NT2/D1 (cell line): ENCODE data around the gene TET1.
"Not testable (repeated sequence)": the region's sequence is repeated elsewhere in the genome, so short reads cannot be mapped to it uniquely, and the experiment has no call there.

ENCODE experiments used
- DNase-seq: peaks from one replicate; pipeline ENCODE4 v3.0.0-alpha.2; 2011; ENCODE audit warnings: low read depth, low spot score
- H3K27me3 ChIP-seq: 2 replicates; pipeline ENCODE4 v1.6.0; 2011; ENCODE audit warnings: mild to moderate bottlenecking; ENCODE audit not compliant: insufficient read length, insufficient read depth
- H3K36me3 ChIP-seq: 2 replicates; pipeline ENCODE4 v1.6.1; 2011; ENCODE audit warnings: mild to moderate bottlenecking, low read length, mixed read lengths; ENCODE audit not compliant: insufficient read depth, insufficient read length
- H3K4me1 ChIP-seq: 2 replicates; pipeline ENCODE4 v1.5.1; 2011; ENCODE audit not compliant: insufficient read depth, insufficient read length
- H3K4me3 ChIP-seq: 2 replicates; pipeline ENCODE4 v1.5.1; 2011; ENCODE audit warnings: low read depth; ENCODE audit not compliant: insufficient read length
- H3K9ac ChIP-seq: 2 replicates; pipeline ENCODE4 v1.6.0; 2011; ENCODE audit warnings: low read depth; ENCODE audit not compliant: insufficient read length
- H3K9me3 ChIP-seq: 2 replicates; pipeline ENCODE4 v1.5.1; 2011; ENCODE audit warnings: mild to moderate bottlenecking, low read length; ENCODE audit not compliant: insufficient read depth
- SUZ12 ChIP-seq: IDR thresholded peaks from 2 replicates; pipeline ENCODE4 v1.6.1; 2011; ENCODE audit not compliant: insufficient read length, insufficient read depth; ENCODE audit errors: extremely low read depth
- YY1 ChIP-seq: IDR thresholded peaks from 2 replicates; pipeline ENCODE4 v1.6.1; 2011; ENCODE audit not compliant: insufficient read length, insufficient read depth
- ZNF274 ChIP-seq: IDR thresholded peaks from 2 replicates; pipeline ENCODE4 v1.6.1; 2011; ENCODE audit warnings: mild to moderate bottlenecking, low read depth, low read length

Gene TET1

DNA sequence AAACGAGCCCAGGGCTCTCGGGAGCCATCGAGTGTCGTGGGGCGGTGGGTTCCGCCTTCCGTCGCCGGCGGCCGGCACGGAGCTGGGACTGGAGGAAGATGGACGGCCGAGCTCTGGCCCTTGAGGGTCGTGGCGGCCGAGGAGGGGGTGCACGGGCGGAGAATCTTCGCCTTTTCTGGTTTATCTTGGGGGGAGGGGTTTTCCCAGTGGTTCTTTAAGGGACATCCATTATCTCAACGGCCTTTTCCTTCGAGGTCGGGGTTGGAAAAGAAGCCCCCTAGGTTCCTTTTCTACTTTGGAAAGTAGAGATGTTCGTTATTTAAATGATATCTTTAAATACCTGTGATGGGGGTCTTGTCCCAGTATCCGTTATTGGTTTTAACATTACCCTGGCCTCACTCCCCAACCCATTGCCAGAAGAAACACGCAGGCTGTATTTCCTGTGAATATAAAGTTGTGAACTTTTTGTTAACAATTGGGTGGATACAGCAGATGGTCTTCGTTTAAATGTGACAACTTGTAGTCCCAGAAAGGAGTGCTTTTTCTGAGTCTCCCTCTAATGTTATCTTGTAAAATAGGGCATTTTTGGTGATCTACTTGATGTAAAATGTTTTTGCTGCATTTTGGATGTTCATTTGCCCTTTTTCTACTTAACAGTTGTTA lies 161.7 kb downstream of the TET1 start:
- no peaks in the 10 kb centered on the region for H3K4me1 ChIP-seq
- H3K4me3 ChIP-seq = peak overlapping the region; percentile 82
- TF ChIP-seq SUZ12 (no peak), YY1 (no peak), ZNF274 (no peak)
- no peaks in the 10 kb centered on the region for H3K27me3 ChIP-seq
- H3K9ac ChIP-seq = peak overlapping the region; percentile 95
- H3K36me3 ChIP-seq = peaks cover 26% of the 10 kb centered on the region
- H3K9me3 ChIP-seq = no peaks in the 10 kb centered on the region
- DNase-seq = peak; percentile 3

DNA sequence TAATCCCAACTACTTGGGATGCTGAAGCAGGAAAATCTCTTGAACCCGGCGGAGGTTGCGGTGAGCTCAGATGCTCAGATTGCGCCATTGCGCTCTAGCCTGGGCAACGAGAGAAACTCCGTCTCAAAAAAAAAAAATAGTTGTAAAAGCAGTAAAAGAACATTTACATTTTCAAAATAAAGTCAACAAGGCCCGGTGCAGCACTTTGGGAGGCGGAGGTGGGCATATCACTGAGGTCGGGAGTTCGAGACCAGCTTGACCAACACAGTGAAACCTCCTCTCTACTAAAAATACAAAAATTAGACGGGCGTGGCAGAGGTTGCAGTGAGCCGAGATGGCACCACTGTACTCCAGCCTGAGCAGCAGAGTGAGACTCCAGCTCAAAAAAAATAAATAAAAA lies 164.9 kb downstream of the TET1 start:
- no peaks in the 10 kb centered on the region for H3K9me3 ChIP-seq
- H3K4me1 ChIP-seq = no peaks in the 10 kb centered on the region
- H3K4me3 ChIP-seq = no peak overlapping the region
- H3K36me3 ChIP-seq = peaks cover 51% of the 10 kb centered on the region
- TF ChIP-seq ZNF274 = no peak
- TF ChIP-seq SUZ12 = no peak
- TF ChIP-seq YY1 = no peak
- no peak for DNase-seq
- H3K27me3 ChIP-seq = no peaks in the 10 kb centered on the region
- no peak overlapping the region for H3K9ac ChIP-seq

DNA sequence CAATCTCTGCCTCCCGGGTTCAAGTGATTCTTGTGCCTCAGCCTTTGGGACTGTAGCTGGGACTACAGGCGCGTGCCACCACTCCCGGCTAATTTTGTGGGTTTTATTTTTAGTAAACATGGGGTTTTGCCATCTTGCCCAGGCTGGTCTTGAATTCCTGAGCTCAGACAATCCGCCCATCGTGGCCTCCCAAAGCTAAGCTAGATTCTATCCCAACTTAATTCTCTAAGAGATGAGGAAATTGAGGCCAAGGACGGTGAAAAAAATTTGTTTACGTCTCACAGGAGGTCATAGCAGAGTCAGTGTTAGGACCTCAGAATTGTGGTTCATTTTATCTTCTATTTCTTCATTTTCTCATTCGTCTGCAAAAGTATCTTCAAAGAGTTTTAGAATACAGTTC lies 167.0 kb downstream of the TET1 start:
- H3K4me1 ChIP-seq = no peaks in the 10 kb centered on the region
- DNase-seq = no peak
- H3K27me3 ChIP-seq = no peaks in the 10 kb centered on the region
- TF ChIP-seq YY1 (no peak), ZNF274 (no peak), SUZ12 (no peak)
- H3K9me3 ChIP-seq = no peaks in the 10 kb centered on the region
- H3K36me3 ChIP-seq = peaks cover 70% of the 10 kb centered on the region
- no peak overlapping the region for H3K9ac ChIP-seq
- H3K4me3 ChIP-seq = no peak overlapping the region

DNA sequence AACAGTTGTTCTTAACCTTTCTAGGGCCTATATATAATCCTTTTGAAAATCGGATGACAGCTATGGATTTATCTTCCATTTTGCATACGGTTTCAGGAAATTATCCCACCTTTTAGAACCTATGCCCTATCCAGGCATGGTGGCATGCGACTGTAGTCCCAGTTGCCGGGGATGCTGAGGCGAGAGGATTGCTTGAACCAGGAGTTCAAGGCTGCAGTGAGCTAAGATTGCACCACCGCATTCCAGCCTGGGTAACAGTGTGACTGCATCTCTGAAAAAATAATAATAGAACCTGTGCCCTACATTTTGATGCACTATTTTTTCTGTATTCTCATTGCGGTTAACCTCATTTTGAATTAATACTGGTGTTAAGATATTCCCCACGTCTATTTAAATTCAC lies 172.5 kb downstream of the TET1 start:
- no peak for DNase-seq
- TF ChIP-seq SUZ12 = no peak
- TF ChIP-seq YY1 = no peak
- TF ChIP-seq ZNF274 = no peak
- Histone ChIP-seq H3K9me3 (no peaks in the 10 kb centered on the region), H3K27me3 (no peaks in the 10 kb centered on the region), H3K9ac (no peak overlapping the region), H3K4me3 (no peak overlapping the region), H3K4me1 (no peaks in the 10 kb centered on the region), H3K36me3 (peaks cover 85% of the 10 kb centered on the region)

DNA sequence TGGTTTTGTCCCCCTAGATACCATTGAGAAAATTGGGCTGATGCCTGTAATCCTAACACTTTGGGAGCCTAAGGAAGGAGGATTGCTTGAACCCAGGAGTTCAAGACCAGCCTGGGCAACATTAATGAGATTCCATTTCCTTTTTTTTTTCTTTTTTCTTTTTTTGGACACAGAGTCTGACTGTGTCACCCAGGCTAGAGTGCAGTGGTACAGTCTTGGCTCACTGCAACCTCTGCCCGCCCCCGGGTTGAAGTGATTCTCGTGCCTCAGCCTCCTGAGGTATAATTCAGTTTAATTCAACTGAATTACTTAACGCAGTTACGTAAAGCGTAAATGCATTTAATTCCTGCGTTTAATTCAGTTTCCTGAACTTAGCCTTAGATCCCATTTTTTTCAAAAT lies 174.2 kb downstream of the TET1 start:
- no peak for DNase-seq
- H3K4me1 ChIP-seq = no peaks in the 10 kb centered on the region
- no peaks in the 10 kb centered on the region for H3K9me3 ChIP-seq
- H3K9ac ChIP-seq = no peak overlapping the region
- peaks cover 90% of the 10 kb centered on the region for H3K36me3 ChIP-seq
- H3K4me3 ChIP-seq = no peak overlapping the region
- TF ChIP-seq YY1 = no peak
- no peak for TF ChIP-seq ZNF274
- no peak for TF ChIP-seq SUZ12
- H3K27me3 ChIP-seq = no peaks in the 10 kb centered on the region

DNA sequence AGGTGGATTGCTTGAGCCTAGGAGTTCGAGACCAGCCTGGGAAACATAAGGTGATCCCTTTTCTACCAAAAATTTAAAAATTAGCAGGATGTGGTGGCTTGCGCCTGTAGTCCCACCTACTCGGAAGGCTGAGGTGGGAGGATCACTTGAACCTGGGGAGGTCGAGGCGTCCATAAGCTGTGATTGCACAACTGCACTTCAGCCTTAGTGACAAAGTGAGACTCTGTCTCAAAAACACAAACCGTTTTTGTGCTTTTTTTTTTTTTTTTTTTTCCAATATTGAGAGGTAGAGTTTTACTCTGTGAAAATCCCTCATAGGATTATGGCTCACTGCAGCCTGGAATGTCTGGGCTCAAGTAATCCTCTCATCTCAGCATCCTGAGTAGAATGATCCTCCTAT lies 175.0 kb downstream of the TET1 start:
- H3K9me3 ChIP-seq = no peaks in the 10 kb centered on the region
- no peaks in the 10 kb centered on the region for H3K4me1 ChIP-seq
- TF ChIP-seq YY1 (no peak), SUZ12 (no peak), ZNF274 (no peak)
- H3K4me3 ChIP-seq = no peak overlapping the region
- DNase-seq = no peak
- H3K27me3 ChIP-seq = no peaks in the 10 kb centered on the region
- H3K9ac ChIP-seq = no peak overlapping the region
- H3K36me3 ChIP-seq = peaks cover 90% of the 10 kb centered on the region

DNA sequence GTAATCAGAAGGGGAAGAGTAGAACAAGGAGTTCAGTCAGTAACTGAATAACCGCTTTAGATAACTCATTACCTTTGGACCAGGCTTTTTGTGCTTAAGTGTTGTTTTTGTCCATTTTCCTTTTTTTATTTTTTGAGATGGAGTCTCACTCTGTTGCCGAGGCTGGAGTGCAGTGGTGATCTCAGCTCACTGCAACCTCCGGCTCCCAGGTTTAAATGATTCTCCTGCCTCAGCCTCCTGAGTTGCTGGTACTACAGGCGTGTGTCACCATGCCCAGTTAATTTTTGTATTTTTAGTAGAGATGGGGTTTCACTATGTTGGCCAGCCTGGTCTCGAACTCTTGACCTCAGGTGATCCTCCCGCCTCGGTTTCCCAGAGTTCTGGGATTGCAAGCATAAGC lies 175.6 kb downstream of the TET1 start:
- not testable (repeated sequence) for H3K9me3 ChIP-seq, DNase-seq, H3K4me3 ChIP-seq, H3K27me3 ChIP-seq, H3K4me1 ChIP-seq, H3K9ac ChIP-seq
- H3K36me3 ChIP-seq = peaks cover 90% of the 10 kb centered on the region

DNA sequence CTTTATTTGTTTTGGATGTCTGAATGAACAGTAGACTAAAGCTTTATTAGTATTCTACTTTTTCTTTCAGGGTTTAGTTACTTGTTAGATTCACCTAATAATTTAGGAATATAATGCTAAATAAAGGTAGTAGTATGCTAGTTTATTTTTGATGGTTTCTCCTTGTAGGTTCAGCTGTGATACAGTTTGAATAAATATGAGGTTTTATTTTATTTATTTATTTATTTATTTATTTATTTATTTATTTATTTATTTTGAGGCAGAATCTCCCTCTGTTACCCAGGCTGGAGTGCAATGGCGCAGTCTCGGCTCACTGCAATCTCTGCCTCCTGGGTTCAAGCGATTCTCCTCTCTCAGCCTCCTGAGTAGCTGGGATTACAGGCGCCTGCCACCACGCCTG lies 180.5 kb downstream of the TET1 start:
- H3K9me3 ChIP-seq, DNase-seq, H3K27me3 ChIP-seq, H3K9ac ChIP-seq, H3K4me3 ChIP-seq, H3K4me1 ChIP-seq: not testable (repeated sequence)
- H3K36me3 ChIP-seq = peaks cover 87% of the 10 kb centered on the region
